NCI-H2107 (cell line): ENCODE measurements around the gene ARHGDIA.

Source experiments
- DNase-seq: peaks from one replicate; lab custom pipeline; 2025; lab: John Stamatoyannopoulos, UW

The ARHGDIA gene

GRCh38 chr17:81863833-81864768, 7.0 kb downstream of the ARHGDIA start:
- DNase-seq = no peak

DNA sequence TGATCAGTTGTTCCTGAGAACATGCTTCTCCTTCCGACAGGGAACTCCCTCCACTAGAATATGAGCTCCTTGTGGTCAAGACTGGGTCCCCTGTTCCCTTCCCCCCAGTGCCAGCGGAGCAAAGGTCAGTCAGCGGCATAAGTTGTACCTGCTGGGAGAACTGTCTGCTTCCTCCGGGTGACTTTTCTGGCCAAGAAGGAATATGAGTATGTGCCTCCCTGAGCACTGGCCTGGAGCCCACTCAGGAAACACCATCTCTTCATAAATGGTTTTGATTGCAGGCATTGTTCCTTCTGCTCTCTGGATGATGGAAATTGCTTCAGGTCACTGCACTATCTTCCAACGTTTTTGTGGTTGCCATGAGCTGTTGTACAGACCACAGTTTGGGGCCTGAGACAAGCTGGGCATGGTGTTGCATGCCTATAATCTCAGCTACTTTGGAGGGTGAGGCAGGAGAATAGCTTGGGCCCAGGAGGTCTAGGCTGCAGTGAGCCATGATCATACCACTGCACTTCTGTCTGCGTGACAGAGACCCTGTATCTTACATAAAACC, 7.9 kb downstream of the ARHGDIA start:
- no peak for DNase-seq

DNA sequence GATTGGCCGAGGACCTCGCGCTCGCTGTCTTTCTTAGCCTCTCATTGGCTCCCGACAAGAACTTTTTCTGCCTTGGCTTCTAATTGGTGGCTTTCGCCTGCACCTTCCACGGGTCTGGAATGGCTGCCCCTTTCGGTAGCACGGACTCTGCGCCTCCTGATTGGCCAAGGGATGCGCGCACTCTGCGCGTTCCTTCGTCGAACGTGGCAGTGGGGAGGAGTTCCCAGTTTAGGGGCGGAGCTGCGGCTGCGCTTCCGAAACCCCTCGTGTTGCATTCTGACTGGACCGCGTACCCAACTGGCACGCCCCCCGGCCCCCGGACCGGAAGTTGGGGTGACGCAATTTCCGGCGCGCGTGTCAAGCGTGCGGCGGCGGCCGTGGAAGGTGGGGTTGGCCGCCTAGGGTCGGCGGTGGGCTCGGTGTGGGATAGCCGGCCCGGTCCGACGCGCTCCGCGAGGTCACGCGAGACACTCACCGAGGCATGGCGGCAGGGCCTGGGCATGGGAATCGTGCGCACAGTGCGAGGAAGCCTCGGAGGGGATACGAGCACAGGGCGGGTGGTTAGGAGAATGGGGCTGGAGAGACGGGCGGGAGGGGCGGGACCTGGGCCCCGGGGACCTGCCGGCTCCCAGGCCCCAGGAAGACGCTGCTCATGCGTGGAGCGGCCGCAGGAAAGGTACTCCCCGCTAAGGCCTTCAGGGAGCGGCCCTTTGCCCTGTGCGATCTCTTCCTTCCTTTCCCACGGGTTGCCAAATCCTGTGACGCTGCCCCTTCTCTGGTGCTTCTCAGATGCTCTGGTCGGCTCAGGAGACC, 10.2 kb downstream of the ARHGDIA start:
- peak; percentile 100 for DNase-seq

DNA sequence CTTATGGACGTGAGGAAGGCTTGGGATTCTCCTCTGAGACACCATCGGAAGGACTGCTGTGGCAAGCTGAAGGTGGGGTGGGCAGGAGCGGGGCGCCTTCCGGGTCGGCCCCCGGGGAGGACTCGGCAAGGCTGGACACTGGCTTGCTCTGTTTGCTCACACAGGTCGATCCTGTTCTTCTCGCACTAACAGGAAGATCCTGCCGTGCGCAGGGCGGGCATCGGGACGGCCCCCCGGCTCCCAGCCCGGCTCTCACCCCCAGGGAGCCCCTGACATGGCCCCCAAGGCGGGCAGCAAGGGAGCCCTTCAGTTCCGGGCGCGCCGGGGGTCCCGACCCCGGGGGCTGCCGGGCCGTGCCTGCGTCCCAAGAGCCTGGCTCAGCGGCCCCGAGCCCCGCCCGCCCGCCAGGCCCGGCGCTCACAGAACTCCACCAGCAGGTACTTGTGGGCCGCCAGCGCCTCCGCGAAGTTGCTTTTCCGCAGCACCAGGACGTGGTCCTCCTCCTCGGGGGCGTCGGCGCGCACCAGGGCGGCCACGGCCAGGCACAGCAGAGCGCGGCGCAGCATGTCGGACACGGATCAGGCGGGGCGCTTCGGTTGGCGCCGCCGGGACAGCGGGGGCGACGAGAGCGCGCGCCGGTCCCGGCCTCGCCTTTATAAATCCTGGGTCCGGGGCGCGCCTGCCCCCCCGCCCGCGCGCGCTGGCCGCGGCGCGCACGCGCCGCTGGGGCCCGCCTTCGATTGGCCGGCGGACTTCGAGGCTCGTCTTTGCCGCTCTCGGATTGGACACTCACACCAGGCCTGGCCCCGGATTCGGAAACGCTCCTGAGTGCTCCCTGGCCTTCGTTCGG, 11.0 kb downstream of the ARHGDIA start, which contains the start of gene P4HB:
Gene P4HB, minus strand, starts transcription at position 630 of the 850 bp plus-strand sequence. Its CDS starts 64 bp downstream, at position 566.
- DNase-seq = no peak

- DNase-seq = no peak
Observed at GRCh38 chr17:81858967-81859905, 11.9 kb downstream of the ARHGDIA start.

DNA sequence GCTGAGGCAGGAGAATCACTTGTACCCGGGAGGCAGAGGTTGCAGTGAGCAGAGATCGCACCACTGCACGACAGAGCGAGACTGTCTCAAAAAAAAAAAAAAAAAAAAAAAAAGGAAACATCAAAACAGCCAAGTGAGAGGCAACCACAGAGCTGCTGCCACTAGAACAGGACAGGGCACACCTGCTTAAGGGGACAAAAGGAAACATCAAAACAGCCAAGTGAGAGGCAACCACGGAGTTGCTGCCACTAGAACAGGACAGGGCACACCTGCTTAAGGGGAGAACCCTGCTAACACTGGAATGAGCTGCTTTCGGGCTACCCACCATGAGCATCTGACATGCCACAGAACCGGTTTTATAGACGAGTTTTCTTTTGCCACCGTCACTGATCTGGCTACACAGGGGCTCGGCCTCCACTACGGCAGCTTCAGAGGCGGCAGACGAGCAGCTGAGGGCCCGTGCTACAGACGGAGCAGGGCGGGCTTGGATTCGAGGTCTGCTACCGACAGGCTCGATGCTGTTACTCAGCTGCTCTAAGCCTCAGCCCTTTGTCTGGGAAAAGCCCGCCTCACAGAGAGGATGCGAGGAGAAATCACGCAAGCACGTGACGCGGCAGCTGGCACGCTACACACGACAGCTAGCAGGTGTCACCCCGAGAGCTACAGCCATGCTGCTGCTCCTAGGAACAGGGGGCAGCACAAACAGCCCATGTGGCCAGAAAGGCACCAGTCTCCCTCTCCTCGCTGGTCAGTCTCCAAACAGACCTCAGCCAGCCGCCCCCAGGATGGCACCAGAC, 12.8 kb downstream of the ARHGDIA start:
- no peak for DNase-seq

GRCh38 chr17:81854974-81855774, 16.0 kb downstream of the ARHGDIA start:
- no peak for DNase-seq

GRCh38 chr17:81852237-81852636, 18.9 kb downstream of the ARHGDIA start:
- no peak for DNase-seq

DNA sequence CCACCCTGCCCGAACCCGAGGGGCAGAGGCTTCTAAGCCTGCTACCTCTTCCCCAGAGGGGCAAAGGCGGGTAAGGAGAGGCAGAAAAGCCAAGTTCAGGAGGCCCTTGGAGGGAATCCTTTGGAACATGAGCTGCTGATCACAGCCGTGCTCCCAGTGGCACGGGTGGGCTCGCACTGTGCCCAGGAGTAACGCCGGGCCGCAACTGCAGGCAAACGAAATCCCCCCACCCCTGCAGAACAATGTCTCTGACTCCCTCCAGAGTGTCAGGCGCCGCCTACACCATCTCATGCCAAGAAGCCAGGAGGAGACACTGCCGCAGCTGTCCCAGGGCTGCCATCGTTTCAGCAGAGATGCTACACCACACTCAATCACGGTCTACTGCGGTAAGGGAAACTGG, 19.7 kb downstream of the ARHGDIA start:
- DNase-seq = no peak

DNA sequence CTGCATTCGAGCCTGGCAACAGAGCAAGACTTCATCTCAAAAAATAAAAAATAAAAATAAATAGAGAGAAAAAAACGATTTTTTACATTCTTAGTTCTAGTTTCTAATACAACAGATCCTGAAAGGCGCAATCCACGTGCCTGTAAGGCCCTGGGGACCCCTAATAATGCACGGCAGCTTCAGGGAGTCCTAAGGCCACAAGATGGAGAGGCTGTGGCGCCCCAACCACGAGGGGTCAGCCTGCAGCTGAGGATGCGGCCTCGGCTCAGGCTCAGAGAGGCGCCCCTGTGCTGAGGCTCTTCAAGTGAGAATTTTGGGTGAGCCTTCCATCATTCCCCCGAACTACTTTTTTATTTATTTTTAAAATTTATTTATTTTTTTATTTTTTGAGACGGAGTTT, 21.7 kb downstream of the ARHGDIA start:
- no peak for DNase-seq

GRCh38 chr17:81846743-81847689, 24.1 kb downstream of the ARHGDIA start:
- DNase-seq = no peak

- no peak for DNase-seq
Observed at GRCh38 chr17:81845881-81846742, 25.0 kb downstream of the ARHGDIA start.

DNA sequence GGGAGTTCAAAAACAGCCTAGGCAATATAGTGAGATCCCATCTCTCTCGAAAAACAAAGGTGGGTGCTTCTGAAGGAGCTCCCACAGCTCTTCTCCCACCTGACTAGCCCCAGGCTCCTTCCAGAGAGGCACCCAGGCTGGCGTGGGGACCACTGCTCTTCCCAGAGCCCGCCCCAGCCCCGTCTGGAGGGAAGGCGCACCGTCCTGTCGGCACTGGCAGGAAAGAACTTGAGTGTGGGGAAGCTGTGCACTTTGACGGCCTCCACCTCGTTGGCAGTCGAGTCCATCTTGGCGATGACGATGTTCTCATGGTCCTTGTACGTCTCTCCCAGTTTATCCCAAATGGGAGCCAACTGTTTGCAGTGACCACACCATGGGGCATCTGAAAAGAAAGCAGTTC, 25.8 kb downstream of the ARHGDIA start:
- no peak for DNase-seq

- DNase-seq = no peak
Observed at GRCh38 chr17:81844887-81845286, 26.2 kb downstream of the ARHGDIA start.

DNA sequence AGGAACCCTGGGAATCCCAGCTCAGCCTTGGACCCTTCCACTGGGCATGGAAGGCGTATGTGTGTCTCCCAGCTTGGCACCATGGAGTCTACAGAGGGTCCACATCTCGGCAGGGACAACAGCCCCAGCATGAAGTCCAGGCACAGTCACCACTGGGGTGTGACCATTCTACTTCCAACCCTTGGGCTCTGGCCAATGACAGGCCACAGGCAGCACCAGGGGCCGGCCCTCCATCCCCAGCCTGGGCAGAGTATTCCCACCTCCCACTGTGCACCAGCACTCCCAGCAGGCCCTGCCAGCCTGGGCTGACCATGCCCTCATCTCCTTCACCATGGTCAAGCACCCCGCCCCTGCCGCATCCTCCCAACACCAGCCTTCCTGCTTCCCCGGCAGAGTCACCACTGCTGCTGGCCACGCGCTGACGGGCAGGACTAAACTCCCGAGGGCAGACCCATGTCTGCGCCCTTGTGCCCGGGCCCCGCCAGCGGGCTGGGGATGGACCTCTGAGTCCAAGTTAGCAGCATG, 26.7 kb downstream of the ARHGDIA start:
- no peak for DNase-seq

- DNase-seq = no peak
Observed at GRCh38 chr17:81843713-81844326, 27.3 kb downstream of the ARHGDIA start.
